Liver (tissue), 9 donors: ENCODE measurements around the gene RAB43. TPM values are rescaled to one million over a fixed set of nuclear protein-coding genes. Genes with fewer than 3 reads are reported as not detected.

ENCODE experiments used
- DNase-seq: peaks from one replicate; pipeline ENCODE4 v3.0.0-alpha.2; 2017; ENCODE audit warnings: low spot score
- H3K27ac ChIP-seq, 2 donors: one replicate each; pipeline ENCODE4 v1.7.0; 2013; ENCODE audit warnings: inconsistent platforms in 2 of 2, low read length in 2 of 2, control low read depth in 1 of 2, low read depth in 1 of 2, mild to moderate bottlenecking in 1 of 2
- H3K27me3 ChIP-seq, 4 donors: one replicate each; pipeline versions ENCODE4 v1.6.1 to v1.7.0; 2013; ENCODE audit warnings: low read length in 3 of 4, inconsistent platforms in 1 of 4, mild to moderate bottlenecking in 1 of 4, moderate library complexity in 1 of 4; ENCODE audit not compliant: control insufficient read depth in 4 of 4, insufficient read depth in 4 of 4
- H3K36me3 ChIP-seq, 4 donors: one replicate each; pipeline versions ENCODE4 v1.6.1 to v1.7.0; 2013; ENCODE audit warnings: low read length in 3 of 4, mild to moderate bottlenecking in 3 of 4, low read depth in 1 of 4, moderate library complexity in 1 of 4; ENCODE audit not compliant: control insufficient read depth in 4 of 4, insufficient read depth in 3 of 4
- H3K4me1 ChIP-seq, 4 donors: one replicate each; pipeline versions ENCODE4 v1.6.1 to v1.7.0; 2013; ENCODE audit warnings: low read length in 3 of 4, mild to moderate bottlenecking in 3 of 4, moderate library complexity in 1 of 4; ENCODE audit not compliant: control insufficient read depth in 4 of 4, insufficient read depth in 4 of 4
- H3K4me3 ChIP-seq, 3 donors: one replicate each; pipeline versions ENCODE4 v1.6.1 to v1.7.0; 2013; ENCODE audit warnings: low read length in 3 of 3, control low read depth in 1 of 3, low read depth in 1 of 3, mild to moderate bottlenecking in 1 of 3
- H3K9ac ChIP-seq, 2 donors: one replicate each; pipeline ENCODE4 v1.7.0; 2013; ENCODE audit warnings: low read length in 2 of 2, mild to moderate bottlenecking in 2 of 2, moderate library complexity in 2 of 2, control low read depth in 1 of 2, low read depth in 1 of 2
- H3K9me3 ChIP-seq, 4 donors: one replicate each; pipeline versions ENCODE4 v1.6.1 to v1.7.0; 2013; ENCODE audit warnings: low read length in 3 of 4; ENCODE audit not compliant: control insufficient read depth in 4 of 4
- EGR1 ChIP-seq, 2 donors: IDR thresholded peaks; 2 replicates each; pipeline ENCODE4 v1.6.1; 2016 to 2018; ENCODE audit warnings: antibody characterized with exemption in 2 of 2, low read depth in 2 of 2
- FOXA1 ChIP-seq: IDR thresholded peaks from 2 replicates; pipeline ENCODE4 v1.6.1; 2016; ENCODE audit warnings: antibody characterized with exemption
- FOXA2 ChIP-seq: IDR thresholded peaks from 2 replicates; pipeline ENCODE4 v1.6.1; 2016; ENCODE audit warnings: antibody characterized with exemption
- HNF4A ChIP-seq, 2 donors: conservative IDR thresholded peaks; 2 replicates each; pipeline ENCODE4 v1.6.1; 2016; ENCODE audit warnings: antibody characterized with exemption in 2 of 2, mild to moderate bottlenecking in 2 of 2
- HNF4G ChIP-seq: IDR thresholded peaks from 2 replicates; pipeline ENCODE4 v1.6.1; 2016; ENCODE audit warnings: antibody characterized with exemption
- JUND ChIP-seq, 2 donors: IDR thresholded peaks; 2 replicates each; pipeline ENCODE4 v1.6.1; 2016; ENCODE audit warnings: antibody characterized with exemption in 2 of 2
- RAD21 ChIP-seq, 2 donors: IDR thresholded peaks; 2 replicates each; pipeline ENCODE4 v1.6.1; 2016; ENCODE audit warnings: antibody characterized with exemption in 2 of 2, mild to moderate bottlenecking in 2 of 2
- RXRA ChIP-seq, 2 donors: IDR thresholded peaks; 2 replicates each; pipeline ENCODE4 v1.6.1; 2017 to 2018; ENCODE audit warnings: antibody characterized with exemption in 2 of 2, mild to moderate bottlenecking in 1 of 2
- SP1 ChIP-seq: IDR thresholded peaks from 2 replicates; pipeline ENCODE4 v1.6.1; 2018; ENCODE audit warnings: antibody characterized with exemption, mild to moderate bottlenecking
- TAF1 ChIP-seq: conservative IDR thresholded peaks from 2 replicates; pipeline ENCODE4 v1.6.1; 2016; ENCODE audit warnings: antibody characterized with exemption, mild to moderate bottlenecking
- YY1 ChIP-seq: IDR thresholded peaks from 2 replicates; pipeline ENCODE4 v1.6.1; 2016; ENCODE audit warnings: antibody characterized with exemption, mild to moderate bottlenecking
- ZBTB33 ChIP-seq: IDR thresholded peaks from 2 replicates; pipeline ENCODE4 v1.6.1; 2016; ENCODE audit warnings: antibody characterized with exemption
- WGBS: extraction: QIAGEN DNeasy Blood & Tissue Kit; methylation state at CpG from one replicate; pipeline ENCODE4 v1.1.7; 2013; 5-methylcytosine and 5-hydroxymethylcytosine counted together
- polyA plus RNA-seq, 2 donors: library from polyadenylated mRNA; stranded (reverse) in 1 of 2; unstranded in 1 of 2; fragments of 200-250 nt in 1 of 2; fragments of >200 nt in 1 of 2; fragmentation: Nextera tagmentation in 1 of 2; extraction: Ambion mirVana in 1 of 2; gene quantifications; one replicate each; pipeline versions ENCODE4 v1.2.1 to v1.2.3, GENCODE V29; 2013 to 2015
- total RNA-seq, 2 donors: library from RNA; depleted of rRNA; stranded (reverse); fragments of >200 nt; gene quantifications; one replicate each; pipeline ENCODE4 v1.2.3, GENCODE V29; 2014
- TF ChIP-seq, protein P1 (sequence below): IDR thresholded peaks from 2 replicates; pipeline ENCODE4 v1.6.1; 2016; ENCODE audit warnings: antibody characterized with exemption
- TF ChIP-seq, protein P2 (sequence below): IDR thresholded peaks from 2 replicates; pipeline ENCODE4 v1.6.1; 2016; ENCODE audit warnings: antibody characterized with exemption, mild to moderate bottlenecking
- donor health status: healthy.
- donor health status: healthy.
- donor health status: healthy.
- donor health status: healthy.
- donor health status: healthy.

Gene RAB43
- total and polyA plus RNA-seq, 4 donors: 13.4 to 58.1 (median 26.5) TPM

GRCh38 chr3:129054605-129055104 is 66.9 kb downstream of the RAB43 start:
- TF ChIP-seq, protein P1, sequence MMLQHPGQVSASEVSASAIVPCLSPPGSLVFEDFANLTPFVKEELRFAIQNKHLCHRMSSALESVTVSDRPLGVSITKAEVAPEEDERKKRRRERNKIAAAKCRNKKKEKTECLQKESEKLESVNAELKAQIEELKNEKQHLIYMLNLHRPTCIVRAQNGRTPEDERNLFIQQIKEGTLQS: no peak
- no peak for TF ChIP-seq TAF1
- no peak for TF ChIP-seq YY1
- TF ChIP-seq ZBTB33: no peak
- no peak for TF ChIP-seq SP1
- no peak for TF ChIP-seq FOXA1
- no peaks in the 10 kb centered on the region for H3K9me3 ChIP-seq
- no peaks in the 10 kb centered on the region for H3K27me3 ChIP-seq
- H3K36me3 ChIP-seq: no peaks in the 10 kb centered on the region
- WGBS: 78% methylated on average over 3 of the region's 3 CpGs
- no peak overlapping the region for H3K4me3 ChIP-seq
- H3K27ac ChIP-seq: no peak overlapping the region
- H3K4me1 ChIP-seq: peaks cover 8 to 29% (median 25%) of the 10 kb centered on the region in 4 donors
- no peak overlapping the region for H3K9ac ChIP-seq
- no peak for DNase-seq

DNA sequence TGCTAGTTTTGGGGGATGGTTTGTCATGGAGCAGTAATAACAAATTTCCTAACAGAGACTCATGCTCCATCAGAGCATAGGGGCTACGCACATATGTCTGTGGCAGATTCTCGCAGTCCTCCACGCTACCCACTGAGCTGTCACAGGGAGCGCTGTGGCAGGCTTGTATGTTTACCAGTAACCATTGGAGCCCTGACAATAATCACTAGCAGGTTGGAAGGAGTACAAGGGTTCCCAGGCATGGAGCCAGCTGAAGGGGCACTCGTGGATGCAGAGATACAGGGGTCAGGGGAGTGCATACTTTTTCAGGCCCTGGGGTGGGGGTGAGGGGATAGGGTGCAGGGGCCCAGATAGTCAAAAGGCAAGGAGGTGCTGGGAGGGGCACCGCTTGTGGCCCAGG is 68.9 kb downstream of the RAB43 start:
- H3K4me1 ChIP-seq: peaks cover 6 to 18% (median 16%) of the 10 kb centered on the region in 4 donors
- peak; percentile 69 for DNase-seq
- H3K9ac ChIP-seq: no peak overlapping the region
- H3K36me3 ChIP-seq: no peaks in the 10 kb centered on the region
- H3K9me3 ChIP-seq: no peaks in the 10 kb centered on the region
- no peak overlapping the region for H3K4me3 ChIP-seq
- peak overlapping the region; percentile 58 to 61 for H3K27ac ChIP-seq
- H3K27me3 ChIP-seq: no peaks in the 10 kb centered on the region
- WGBS: 29% methylated on average over 6 of the region's 6 CpGs
- TF ChIP-seq, protein P2, sequence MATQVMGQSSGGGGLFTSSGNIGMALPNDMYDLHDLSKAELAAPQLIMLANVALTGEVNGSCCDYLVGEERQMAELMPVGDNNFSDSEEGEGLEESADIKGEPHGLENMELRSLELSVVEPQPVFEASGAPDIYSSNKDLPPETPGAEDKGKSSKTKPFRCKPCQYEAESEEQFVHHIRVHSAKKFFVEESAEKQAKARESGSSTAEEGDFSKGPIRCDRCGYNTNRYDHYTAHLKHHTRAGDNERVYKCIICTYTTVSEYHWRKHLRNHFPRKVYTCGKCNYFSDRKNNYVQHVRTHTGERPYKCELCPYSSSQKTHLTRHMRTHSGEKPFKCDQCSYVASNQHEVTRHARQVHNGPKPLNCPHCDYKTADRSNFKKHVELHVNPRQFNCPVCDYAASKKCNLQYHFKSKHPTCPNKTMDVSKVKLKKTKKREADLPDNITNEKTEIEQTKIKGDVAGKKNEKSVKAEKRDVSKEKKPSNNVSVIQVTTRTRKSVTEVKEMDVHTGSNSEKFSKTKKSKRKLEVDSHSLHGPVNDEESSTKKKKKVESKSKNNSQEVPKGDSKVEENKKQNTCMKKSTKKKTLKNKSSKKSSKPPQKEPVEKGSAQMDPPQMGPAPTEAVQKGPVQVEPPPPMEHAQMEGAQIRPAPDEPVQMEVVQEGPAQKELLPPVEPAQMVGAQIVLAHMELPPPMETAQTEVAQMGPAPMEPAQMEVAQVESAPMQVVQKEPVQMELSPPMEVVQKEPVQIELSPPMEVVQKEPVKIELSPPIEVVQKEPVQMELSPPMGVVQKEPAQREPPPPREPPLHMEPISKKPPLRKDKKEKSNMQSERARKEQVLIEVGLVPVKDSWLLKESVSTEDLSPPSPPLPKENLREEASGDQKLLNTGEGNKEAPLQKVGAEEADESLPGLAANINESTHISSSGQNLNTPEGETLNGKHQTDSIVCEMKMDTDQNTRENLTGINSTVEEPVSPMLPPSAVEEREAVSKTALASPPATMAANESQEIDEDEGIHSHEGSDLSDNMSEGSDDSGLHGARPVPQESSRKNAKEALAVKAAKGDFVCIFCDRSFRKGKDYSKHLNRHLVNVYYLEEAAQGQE: no peak
- TF ChIP-seq RXRA (IDR thresholded peaks at IDR 0.05): peak; percentile 37
- TF ChIP-seq HNF4A (conservative IDR thresholded peaks at IDR 0.05): peak in 1 of 2 donors; percentile 35
- peak in 1 of 2 donors; percentile 24 for TF ChIP-seq RAD21 (IDR thresholded peaks at IDR 0.05)
- TF ChIP-seq SP1: peak; percentile 14

- Histone ChIP-seq H3K27me3 (no peaks in the 10 kb centered on the region), H3K9ac (no peak overlapping the region), H3K4me3 (no peak overlapping the region), H3K9me3 (no peaks in the 10 kb centered on the region), H3K27ac (no peak overlapping the region), H3K4me1 (peaks cover 6 to 18% (median 16%) of the 10 kb centered on the region in 4 donors), H3K36me3 (no peaks in the 10 kb centered on the region)
- no peak for DNase-seq
- TF ChIP-seq YY1 (no peak), RAD21 (IDR thresholded peaks at IDR 0.05) (no peak), JUND (IDR thresholded peaks at IDR 0.05) (no peak), FOXA2 (no peak), EGR1 (IDR thresholded peaks at IDR 0.05; ENCODE audit: low read depth in 2 of 2) (no peak), HNF4G (no peak), FOXA1 (no peak)
- WGBS: 76% methylated on average over 5 of the region's 5 CpGs
Measured at GRCh38 chr3:129051871-129052340, 69.7 kb downstream of the RAB43 start.
